GM21528 (cell line): ENCODE measurements around the gene PARD6B.

Source experiments
- ATAC-seq: cut with Tn5 transposase; IDR thresholded peaks from one replicate; pipeline ENCODE4 v1.9.1; 2021; ENCODE audit warnings: mild to moderate bottlenecking, moderate library complexity; ENCODE audit not compliant: unreplicated experiment, low FRiP score

Gene PARD6B

DNA sequence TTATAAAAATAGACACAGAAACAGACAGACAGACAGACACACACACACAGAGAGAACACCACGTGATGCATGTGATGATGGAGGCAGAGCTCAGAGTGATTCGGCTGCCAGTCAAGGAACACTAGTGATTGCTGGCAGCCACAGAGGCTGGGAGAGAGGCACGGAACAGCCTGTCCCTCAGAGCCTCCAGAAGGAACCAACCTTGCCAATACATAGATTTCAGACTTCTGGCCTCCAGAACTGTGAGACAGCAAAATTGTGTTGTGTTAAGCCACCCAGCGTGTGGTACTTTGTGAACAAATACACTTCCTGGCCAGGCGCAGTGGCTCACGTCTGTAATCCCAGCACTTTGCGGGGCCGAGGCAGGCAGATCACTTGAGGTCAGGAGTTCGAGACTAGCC is 9.5 kb upstream of the PARD6B start:
- ATAC-seq = no peak

DNA sequence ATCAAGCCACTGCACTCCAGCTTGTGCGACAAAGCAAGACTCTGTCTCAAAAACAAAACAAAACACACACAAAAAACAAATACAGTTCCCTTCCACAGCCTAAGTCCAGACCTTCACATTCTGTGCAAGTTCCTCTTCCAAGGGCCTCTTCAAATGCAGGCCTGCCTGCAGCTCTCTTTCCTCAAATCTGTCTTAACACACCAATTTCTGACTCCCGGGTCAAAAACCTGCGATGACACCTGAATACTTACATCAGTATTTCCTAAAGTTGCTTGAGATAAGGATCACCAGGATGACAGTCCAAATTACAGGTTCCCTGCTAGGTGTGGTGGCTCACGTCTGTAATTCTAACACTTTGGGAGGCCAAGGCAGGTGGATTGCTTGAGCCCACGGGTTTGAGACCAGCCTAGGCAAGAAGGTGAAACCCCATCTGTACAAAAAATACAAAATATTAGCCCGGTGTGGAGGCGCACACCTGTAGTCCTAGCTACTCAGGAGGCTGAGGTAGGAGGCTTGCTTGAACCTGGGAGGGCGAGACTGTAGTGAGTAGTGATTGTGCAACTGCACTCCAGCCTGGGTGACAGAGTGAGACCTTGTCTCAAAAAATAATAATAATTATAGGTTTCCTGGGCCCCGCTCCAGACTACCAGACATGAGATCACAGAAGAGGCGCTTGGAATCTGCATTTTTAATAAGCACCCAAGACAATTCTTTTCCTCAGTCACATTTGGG is 8.8 kb upstream of the PARD6B start:
- ATAC-seq = no peak

DNA sequence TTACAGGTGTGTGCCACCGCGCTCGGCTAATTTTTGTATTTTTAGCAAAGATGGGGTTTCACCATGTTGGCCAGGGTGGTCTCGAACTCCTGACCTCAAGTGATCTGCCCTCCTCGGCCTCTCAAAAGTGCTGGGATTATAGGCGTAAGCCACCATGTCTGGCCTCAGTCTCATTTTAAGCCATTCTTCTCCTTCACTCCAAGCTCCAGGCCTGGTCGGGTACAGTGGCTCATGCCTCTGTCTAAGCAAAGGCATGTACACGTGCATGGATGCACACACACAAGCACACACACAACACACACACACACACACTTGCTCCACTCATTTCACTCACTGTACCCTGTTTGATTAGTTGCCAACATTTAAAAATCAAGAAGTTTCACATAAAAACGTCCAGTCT is 7.7 kb upstream of the PARD6B start:
- no peak for ATAC-seq

DNA sequence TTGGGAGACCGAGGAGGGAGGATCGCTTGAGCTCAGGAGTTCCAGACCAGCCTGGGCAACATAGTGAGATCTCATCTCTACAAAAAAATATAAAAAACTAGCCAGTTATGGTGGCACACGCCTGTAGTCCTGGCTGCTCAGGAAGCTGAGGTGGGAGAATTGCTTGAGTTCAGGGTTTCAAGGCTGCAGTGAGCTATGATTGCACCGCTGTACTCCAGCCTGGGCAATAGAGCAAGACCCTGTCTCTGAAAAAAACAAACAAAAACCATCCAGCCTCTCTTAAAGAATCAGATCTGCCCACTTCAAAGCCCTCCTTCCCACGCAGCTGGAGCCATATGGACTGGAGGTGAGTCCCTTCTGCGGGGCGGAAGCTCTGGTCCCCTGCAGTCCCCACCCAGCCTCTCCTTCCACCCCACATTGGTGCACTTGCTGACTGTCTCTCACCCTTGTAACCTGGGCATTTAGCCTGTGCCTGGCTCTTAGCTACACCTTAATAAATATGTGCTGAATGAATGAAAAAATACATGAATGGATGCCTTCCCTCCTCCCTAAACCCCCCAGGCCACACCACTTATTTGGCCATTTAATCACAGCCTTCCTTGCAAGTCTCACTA is 7.2 kb upstream of the PARD6B start:
- ATAC-seq = no peak

DNA sequence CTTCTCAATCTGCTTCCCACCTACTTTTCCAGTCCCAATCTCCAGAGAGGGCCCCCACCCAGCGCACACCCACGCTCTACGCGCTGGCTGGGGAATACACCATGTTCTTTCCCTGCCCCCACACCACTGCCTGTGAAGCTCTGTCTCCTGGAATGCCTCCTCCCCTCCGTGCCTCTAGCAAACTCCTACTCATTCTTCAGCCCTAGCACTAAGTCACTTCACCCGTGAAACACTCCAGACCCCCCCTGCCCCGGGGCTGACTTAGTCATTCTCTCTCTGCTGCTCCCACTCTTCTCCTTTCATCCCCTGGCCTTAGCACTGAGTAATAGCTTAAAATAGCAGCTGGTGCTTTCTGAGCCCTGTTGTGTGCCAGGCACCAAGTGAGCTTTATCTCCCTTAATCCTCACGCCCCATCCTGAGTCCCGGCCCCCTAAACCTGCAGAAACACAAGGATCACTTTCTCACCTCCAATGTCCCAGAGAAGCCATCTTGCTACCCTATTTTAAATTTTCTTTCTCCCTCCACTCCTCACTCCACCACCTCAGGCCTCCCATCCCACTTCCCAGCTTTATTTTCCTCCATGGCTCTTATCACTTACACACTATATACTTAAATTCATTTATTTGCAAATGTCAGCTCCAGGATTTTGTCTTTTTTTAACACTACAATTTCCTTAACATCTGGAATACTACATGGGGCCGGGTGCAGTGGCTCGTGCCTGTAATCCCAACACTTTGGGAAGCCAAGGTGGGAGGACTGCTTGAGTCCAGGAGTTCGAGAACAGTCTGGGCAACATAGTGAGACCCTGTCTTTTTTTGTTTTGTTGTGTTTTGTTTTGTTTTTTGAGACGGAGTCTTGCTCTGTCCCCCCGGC is 6.3 kb upstream of the PARD6B start:
- no peak for ATAC-seq

DNA sequence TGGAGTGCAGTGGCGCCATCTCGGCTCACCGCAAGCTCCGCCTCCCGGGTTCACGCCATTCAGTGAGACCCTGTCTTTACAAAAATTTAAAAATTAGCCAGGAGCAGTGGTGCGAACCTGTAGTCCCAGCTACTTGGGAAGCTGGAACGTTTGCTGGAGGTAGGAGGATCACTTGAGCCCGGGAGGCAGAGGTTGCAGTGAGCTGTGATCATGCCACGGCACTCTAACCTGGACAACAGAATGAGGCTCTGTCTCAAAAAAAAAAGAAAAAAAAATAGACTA is 5.7 kb upstream of the PARD6B start:
- no peak for ATAC-seq

DNA sequence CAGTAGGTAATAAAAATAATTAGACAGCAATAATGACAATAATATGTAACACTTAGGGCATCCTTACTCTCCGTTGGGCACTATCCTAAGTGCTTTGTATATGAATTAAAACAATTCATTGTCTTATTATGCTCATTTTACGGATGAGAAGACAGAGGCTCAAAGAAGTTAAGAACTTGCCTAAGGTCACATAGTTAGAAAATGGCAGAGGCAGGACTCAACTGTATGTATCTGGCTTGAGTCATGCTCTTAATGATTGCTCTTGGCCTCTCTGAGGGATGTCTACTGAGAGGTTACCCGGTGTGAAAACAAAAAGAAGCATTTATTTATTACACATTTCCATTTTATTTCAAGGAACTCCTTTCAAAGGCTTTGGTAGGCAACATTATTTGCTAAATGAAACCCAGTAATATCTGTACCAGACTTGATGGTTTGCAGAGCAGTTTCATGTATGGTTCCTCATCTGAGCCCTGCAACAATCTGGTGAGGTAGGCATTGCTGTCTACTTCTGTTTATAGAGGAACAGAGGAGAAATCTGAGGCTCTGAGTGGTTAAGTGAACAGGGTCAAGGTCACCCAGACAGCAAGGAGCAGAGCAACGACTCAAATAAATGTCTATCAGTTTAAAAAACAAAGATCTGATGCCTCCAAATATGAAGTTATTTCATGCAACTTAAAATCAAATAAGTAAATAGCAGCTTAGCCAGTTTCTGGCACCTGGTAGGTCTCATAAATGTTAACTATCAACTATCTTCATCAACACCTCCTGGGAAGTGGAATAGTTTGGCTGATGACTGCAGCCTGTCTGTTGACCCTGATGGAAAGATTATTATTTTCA is 4.2 kb upstream of the PARD6B start:
- ATAC-seq = no peak

DNA sequence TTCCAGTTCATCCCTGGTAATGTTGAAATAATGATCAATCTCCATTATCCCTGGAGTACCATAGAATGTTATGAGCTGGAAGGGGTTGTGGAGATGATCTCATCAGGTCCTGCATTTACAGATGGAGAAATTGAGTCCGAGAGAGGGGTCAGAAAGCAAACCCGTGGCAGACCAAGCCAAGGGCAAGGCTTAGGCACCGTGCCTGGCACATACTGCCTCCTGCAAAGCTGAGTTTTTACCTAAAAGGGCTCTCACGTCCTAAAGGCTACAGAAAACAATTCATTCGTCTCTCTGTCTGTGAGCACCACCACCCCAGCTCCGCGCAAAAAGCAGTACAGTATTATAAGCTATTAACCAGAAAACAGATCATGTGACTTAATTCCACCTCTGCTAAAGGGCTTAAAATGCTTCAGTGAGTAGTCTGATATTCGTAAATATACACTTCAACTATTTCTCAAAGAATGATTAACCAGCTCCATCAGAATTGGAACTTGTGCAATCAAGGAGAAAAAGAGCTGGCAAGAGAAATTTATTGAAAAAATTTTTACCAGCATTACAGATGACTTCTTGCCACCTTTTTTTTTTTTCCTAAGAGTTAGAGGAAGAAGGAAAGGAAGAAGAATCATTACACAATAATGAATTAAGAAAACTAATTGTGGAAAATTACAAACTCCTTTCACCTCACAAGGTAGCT is 3.4 kb upstream of the PARD6B start:
- no peak for ATAC-seq

DNA sequence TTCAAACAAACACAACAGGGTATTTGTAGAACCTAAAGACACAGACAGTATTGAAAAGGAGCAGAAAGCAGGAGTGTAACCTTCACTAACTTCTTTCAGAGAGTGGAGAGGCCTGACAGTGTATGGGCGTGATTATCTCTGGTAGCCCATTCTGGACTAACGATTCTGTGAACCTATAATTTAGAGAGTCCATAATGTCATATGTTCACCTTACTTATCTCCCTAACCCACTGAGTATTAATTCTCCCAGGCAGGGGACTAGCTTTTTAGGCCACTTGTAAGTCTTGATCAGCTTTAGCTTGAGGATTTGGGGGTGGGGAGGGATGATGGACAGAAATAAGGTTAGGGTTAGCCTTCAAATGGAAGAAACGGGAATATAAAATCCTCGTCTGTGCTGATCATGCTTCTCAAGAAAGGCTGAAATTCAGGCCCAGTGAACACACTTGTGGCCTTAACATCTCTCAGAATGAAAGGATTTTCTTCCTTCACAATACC is 2.8 kb upstream of the PARD6B start:
- ATAC-seq = no peak

DNA sequence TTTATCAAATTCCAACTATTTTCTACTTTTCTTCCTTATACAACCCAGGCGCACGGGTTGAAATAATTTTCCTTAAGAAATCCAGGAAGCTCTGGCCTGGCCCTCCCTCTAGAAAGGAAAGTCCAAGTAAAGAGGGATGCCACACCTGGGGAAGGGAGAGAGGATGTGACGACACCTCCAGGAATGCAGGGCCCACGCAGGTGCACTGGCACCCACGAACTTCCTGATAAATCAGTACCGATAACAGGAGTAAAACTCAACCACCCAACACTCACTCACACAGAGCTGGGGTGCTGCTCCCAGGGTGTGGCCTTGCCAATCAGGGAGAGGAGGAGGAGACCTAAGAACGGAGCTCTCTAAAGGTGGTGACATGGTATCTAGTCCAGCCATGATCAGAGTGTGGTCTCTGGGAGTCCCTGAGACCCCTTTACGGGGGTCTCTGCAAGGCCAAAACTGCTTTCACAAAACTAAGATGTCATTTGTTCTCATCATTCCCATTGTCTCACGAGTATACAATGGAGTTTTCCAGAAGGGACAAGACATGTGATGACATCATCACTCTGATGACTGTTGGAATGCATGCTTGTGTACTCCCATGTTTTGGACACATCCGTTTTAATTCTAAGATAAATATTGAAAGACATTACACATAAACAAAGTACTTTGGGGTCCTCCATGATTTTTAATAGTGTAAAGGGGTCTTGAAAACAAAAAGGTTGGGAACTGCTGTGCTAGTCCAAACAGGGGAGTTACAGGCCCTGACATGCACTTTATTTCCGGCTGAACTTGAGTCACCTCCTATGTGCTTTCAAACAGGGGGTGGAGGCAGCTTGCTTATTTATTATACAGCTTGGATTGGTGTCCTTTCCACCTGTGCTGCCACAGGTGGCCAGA is 2.2 kb upstream of the PARD6B start:
- no peak for ATAC-seq

DNA sequence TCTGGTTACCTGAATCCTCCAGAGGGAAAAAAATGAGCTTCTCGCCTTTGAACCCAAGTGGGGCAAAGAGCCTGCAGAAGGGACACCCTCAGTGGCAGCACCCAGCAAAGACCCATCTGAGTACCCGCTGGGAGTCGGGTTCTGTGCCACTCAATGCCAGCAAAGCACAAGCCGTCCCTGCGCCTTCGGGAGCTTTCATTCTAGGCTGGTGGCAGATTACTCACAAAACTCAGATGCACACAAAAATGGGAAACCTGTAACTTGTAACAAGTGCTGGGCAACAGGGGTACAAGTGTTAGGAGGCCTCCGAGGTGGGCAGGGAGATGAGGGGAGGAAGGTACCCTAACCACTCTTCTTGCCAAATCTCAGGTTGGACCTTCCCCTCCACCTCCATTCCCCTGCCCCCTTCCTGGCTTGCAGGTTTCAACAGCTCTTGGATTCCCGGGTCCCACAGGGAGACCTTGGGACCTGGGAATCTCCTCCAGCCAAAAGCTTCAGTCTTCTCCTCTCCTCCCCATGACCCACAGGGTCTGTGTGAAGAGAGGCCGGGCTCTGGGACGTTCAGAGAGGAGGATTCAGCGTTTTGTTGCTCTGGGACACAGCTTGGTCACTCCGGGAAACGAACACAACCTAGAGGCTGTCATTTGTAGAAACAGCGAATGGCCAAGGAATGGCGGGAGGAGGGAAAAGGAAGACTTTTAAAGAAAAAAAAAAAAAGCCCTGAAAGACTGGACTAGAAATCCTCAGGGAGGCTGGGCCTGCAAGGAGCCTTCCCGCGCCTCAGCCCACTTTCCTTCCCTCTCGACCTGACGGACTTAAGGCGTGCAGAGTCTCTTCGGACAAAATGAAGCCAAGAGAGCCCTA is 1.2 kb upstream of the PARD6B start:
- peak; percentile 1 for ATAC-seq

DNA sequence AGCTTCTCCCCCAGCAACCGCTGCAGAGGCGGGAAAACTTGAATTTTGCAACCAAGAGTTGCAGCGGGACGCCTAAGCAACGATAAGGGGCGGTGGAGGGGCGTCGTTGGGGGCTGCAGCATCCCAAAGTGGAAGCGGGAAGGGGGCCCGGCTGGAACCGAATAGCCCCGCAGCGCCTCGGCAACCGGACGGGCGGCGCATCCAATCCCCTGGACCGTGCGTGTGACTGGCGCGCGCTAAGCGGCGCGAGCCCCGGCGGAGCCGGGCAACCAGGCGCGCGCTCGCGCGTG is 670 bp upstream of the PARD6B start:
- ATAC-seq = no peak

DNA sequence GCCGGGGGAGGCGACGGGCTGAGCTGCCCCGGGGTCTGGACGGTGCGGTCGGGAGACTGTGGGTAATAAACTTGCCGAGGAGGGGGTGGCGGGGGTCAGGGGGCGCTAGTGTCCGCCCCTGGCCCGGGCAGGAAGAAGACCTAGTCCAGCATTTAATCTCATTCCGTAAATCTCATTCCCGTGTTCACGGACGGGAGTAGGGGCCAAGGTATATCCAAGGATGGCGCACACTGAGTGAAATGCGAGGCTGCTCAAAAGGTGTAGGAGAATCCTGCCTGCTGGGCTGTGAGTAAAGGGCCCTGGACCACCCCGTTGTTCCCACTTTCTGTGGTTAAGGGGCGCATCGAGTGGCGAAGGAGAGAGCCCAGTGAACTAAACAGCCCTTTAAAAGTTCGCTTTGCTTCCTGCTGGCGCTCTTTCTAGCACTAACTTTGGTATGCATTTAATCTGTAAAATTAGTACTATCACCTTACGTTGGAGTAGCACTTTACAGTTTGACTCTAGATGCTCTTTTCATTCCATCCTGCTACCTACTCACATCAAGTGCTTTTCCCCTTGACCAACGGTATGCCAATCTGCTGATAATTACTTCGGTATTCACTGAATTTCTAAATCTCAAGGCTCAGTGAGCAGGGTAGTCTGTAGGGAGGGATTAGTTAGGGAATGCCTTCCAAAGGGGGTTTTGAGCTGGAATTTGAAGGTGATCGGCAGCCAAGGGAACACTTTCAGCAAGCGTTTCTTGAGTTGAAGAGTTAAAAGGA is 730 bp downstream of the PARD6B start:
- ATAC-seq = peak; percentile 1

DNA sequence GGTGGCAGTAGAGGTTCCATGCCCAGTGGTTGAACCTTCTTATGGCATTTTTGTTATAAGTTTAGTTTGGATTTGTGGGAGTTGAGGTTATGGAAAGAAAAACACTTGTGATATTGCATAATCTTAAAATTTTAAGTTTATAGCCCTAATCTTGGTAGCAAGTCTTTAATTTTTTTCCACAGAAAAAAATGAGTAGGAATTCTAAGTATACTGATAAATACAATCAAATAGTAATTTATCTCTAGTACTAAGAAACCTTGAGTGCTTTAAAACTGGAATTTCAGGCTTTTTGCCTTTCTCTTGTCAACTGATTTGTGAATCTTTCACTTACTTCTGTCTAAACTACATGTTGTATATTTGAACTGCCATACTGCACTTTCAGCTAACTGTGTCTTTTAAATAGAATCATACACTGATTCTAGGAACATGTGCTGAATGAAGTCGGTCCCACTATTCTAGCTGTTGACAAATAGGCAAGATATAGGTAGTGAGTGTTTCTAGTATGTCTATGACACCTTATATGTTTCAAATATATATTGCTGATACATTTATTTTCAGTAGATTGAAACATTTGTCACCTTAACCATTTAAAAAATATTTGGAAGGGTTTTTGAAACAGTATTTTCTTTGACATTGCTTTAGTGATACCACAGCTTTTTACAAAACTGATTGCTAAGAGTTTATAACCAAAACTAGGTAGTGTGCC is 2.4 kb downstream of the PARD6B start:
- ATAC-seq = no peak

DNA sequence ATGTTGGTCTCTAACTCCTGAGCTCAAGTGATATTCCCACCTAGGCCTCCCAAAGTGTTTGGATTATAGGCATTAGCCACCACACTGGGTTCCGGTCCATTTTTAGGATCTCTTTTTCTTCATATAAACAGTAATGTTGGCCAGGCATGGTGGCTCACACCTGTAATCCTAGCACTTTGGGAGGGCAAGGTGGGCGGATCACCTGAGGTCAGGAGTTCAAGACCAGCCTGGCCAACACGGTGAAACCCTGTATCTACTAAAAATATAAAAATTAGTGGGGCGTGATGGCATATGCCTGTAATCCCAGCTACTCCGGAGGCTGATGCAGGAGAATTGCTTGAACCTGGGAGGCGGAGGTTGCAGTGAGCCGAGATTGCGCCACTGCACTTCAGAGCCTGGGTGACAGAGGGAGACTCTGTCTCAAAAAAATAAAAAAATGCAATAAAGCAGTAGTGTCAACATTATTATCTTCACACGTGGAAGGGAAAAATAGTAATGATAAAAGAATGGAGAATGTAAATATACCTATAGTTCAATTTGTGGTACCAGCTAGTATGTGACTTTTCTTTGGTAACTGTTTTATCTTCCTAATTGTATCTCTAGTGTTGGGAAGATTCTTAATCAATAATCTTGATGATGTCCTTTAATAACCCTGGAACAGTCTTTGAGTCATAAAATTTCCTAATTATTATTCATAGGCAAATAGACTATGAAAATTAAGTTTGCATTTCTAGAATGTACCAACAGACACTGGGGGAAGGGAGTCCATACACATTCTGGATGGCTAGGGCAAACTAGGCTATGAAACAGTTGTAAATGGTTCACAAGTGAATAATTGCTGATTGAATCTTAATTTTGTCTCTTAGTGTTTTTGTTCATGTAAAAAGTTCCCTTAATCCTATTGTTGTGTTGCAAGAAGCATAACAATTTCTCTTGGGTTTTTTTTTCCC is 3.6 kb downstream of the PARD6B start:
- no peak for ATAC-seq

DNA sequence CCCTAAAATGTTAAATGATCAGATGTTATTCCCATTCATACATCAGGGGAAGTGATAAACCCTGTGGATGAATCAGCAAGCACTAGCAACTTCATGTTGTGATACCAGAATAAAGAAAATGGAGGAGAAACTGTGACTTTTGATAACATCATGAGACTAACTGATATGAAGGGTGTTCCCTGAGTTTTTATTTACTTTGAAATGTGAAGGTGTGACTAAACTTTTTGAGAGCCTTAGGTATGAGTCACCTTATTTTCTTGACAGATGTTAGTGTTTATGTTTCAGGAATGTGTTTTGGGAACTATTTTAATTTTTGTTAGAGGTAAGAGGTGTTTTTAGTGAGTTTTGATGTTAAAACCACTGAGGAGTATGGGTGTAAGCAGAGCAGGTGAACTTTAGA is 4.4 kb downstream of the PARD6B start:
- ATAC-seq = no peak
